T-helper 2 cell treated with Interferon-gamma antibody and Interleukin-4, amounts not matched to agents 5 μg/mL and 100 μg/mL, for 36 hours (primary cell): ENCODE measurements around the gene TEX38.
"Not testable (repeated sequence)": the region's sequence is repeated elsewhere in the genome, so short reads cannot be mapped to it uniquely, and the experiment has no call there.

Experiments
- DNase-seq: peaks from one replicate; pipeline ENCODE4 v3.0.0; 2021; ENCODE audit warnings: low spot score
- H3K27ac Mint-ChIP-seq: one replicate; pipeline ENCODE4 v1.8.0; 2021; ENCODE audit warnings: mild to moderate bottlenecking, mixed read lengths
- H3K27me3 Mint-ChIP-seq: one replicate; pipeline ENCODE4 v1.8.0; 2021; ENCODE audit warnings: low read depth, mixed read lengths
- H3K36me3 Mint-ChIP-seq: one replicate; pipeline ENCODE4 v1.8.0; 2021; ENCODE audit warnings: low read depth, mixed read lengths
- H3K4me1 Mint-ChIP-seq: one replicate; pipeline ENCODE4 v1.8.0; 2021; ENCODE audit warnings: low read depth, mixed read lengths
- H3K4me3 Mint-ChIP-seq: one replicate; pipeline ENCODE4 v1.8.0; 2022; ENCODE audit warnings: mild to moderate bottlenecking, moderate library complexity, mixed read lengths
- H3K9me3 Mint-ChIP-seq: one replicate; pipeline ENCODE4 v1.8.0; 2021; ENCODE audit warnings: mixed read lengths

The TEX38 gene

GRCh38 chr1:46714976-46715375 lies 43.3 kb downstream of the TEX38 start:
- Mint-ChIP-seq H3K4me3 (no peak overlapping the region), H3K36me3 (peaks cover 47% of the 10 kb centered on the region), H3K9me3 (no peaks in the 10 kb centered on the region), H3K4me1 (peaks cover 41% of the 10 kb centered on the region), H3K27ac (no peak overlapping the region), H3K27me3 (no peaks in the 10 kb centered on the region)
- DNase-seq = no peak

- Mint-ChIP-seq H3K4me1 (peaks cover 39% of the 10 kb centered on the region), H3K36me3 (peaks cover 32% of the 10 kb centered on the region)
- no peak for DNase-seq
These were observed 46.0 kb downstream of the TEX38 start for GRCh38 chr1:46717654-46718053.

GRCh38 chr1:46718340-46718726 lies 46.7 kb downstream of the TEX38 start:
- Mint-ChIP-seq H3K27ac (peak overlapping the region; percentile 90), H3K9me3 (no peaks in the 10 kb centered on the region), H3K27me3 (no peaks in the 10 kb centered on the region), H3K36me3 (peaks cover 32% of the 10 kb centered on the region), H3K4me3 (peak overlapping the region; percentile 98), H3K4me1 (peaks cover 39% of the 10 kb centered on the region)
- DNase-seq = no peak

More at GRCh38 chr1:46717654-46718053, 46.0 kb downstream of the TEX38 start:
- Mint-ChIP-seq H3K27ac (peak overlapping the region; percentile 90), H3K27me3 (no peaks in the 10 kb centered on the region), H3K9me3 (no peaks in the 10 kb centered on the region), H3K4me3 (peak overlapping the region; percentile 98)

GRCh38 chr1:46718727-46719622 lies 47.3 kb downstream of the TEX38 start, which contains the start of gene EFCAB14:
TSS of gene EFCAB14 (minus strand) at chr1:46719114. CDS start at chr1:46718087, 1,027 bp downstream.
- Mint-ChIP-seq H3K4me3 (peak within 1 kb of the TSS; percentile 98), H3K36me3 (peaks cover 29% of the 10 kb centered on the region), H3K9me3 (no peaks in the 10 kb centered on the region), H3K27ac (peak within 1 kb of the TSS; percentile 90), H3K4me1 (peaks cover 34% of the 10 kb centered on the region), H3K27me3 (no peaks in the 10 kb centered on the region)
- DNase-seq = peak; percentile 99

GRCh38 chr1:46719689-46720088 lies 48.0 kb downstream of the TEX38 start:
- no peak for DNase-seq
- no peaks in the 10 kb centered on the region for H3K9me3 Mint-ChIP-seq
- peaks cover 22% of the 10 kb centered on the region for H3K36me3 Mint-ChIP-seq
- H3K4me1 Mint-ChIP-seq = peaks cover 34% of the 10 kb centered on the region
- peak overlapping the region; percentile 87 for H3K27ac Mint-ChIP-seq
- no peaks in the 10 kb centered on the region for H3K27me3 Mint-ChIP-seq
- H3K4me3 Mint-ChIP-seq = peak overlapping the region; percentile 77

- not testable (repeated sequence) for DNase-seq, H3K9me3 Mint-ChIP-seq, H3K4me3 Mint-ChIP-seq, H3K27me3 Mint-ChIP-seq, H3K27ac Mint-ChIP-seq
- peaks cover 19% of the 10 kb centered on the region for H3K36me3 Mint-ChIP-seq
- H3K4me1 Mint-ChIP-seq = peaks cover 33% of the 10 kb centered on the region
These were observed 48.7 kb downstream of the TEX38 start for GRCh38 chr1:46720319-46720718.

- H3K36me3 Mint-ChIP-seq = peaks cover 14% of the 10 kb centered on the region
- H3K27ac Mint-ChIP-seq = no peak overlapping the region
- H3K27me3 Mint-ChIP-seq = peaks cover 7% of the 10 kb centered on the region
- H3K9me3 Mint-ChIP-seq = no peaks in the 10 kb centered on the region
- peaks cover 29% of the 10 kb centered on the region for H3K4me1 Mint-ChIP-seq
- no peak overlapping the region for H3K4me3 Mint-ChIP-seq
- DNase-seq = no peak
These were observed 49.5 kb downstream of the TEX38 start for GRCh38 chr1:46721204-46721603.

- no peak overlapping the region for H3K4me3 Mint-ChIP-seq
- H3K27me3 Mint-ChIP-seq = peaks cover 11% of the 10 kb centered on the region
- peaks cover 23% of the 10 kb centered on the region for H3K4me1 Mint-ChIP-seq
- no peak overlapping the region for H3K27ac Mint-ChIP-seq
- H3K9me3 Mint-ChIP-seq = no peaks in the 10 kb centered on the region
- H3K36me3 Mint-ChIP-seq = peaks cover 10% of the 10 kb centered on the region
- DNase-seq = no peak
These were observed 50.1 kb downstream of the TEX38 start for GRCh38 chr1:46721686-46722205.
